Panc1 (cell line): ENCODE data around the gene CHID1.

Experiments used
- CTCF ChIP-seq: fragments of 450-650 bp; IDR thresholded peaks from 2 replicates; pipeline ENCODE4 v1.5.1; 2017; ENCODE audit warnings: mild to moderate bottlenecking
- POLR2AphosphoS5 ChIP-seq: IDR thresholded peaks from 2 replicates; pipeline ENCODE4 v1.6.1; 2012; ENCODE audit warnings: mild to moderate bottlenecking, low read depth, low read length, moderate library complexity
- REST ChIP-seq, 2 experiments: IDR thresholded peaks; 2 replicates each; pipeline ENCODE4 v1.6.1; 2011 to 2012; ENCODE audit warnings: low read depth in 2 of 2, control low read depth in 1 of 2, low read length in 1 of 2, mild to moderate bottlenecking in 1 of 2, moderate library complexity in 1 of 2; ENCODE audit not compliant: insufficient read depth in 1 of 2

DNA sequence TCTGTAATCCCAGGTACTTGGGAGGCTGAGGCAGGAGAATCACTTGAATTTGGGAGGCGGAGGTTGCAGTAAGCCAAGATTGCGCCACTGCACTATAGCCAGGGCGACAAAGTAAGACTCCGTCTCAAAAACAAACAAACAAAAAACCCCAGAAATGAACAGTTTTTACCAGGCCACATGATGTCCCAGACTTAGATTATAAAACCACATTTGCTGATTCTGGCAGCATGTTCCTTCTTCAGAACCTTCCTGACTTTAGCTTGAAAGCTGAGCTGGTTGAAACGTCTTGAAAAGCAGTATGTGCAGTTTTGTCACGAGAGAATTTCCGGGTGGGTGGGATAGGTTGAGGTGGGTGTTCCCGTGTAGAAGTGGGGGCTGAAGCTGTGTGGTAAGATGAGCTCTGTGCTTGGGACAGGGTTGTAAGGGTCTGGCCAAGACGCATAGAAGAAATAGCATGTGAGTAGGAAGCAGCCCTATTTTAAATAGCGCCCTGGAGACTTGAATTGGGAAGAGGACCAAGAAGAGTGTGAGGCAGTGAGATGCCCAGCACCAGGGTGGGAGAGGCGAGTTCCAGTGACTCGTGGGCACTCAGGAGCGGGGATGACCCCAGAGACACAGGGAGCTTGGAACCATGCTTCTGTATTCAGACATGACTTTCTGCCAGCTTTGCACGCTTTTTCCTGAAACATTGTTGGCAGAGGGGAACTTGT lies 22.7 kb upstream of the CHID1 start:
- no peak for TF ChIP-seq CTCF
- no peak for TF ChIP-seq POLR2AphosphoS5
- TF ChIP-seq REST (IDR thresholded peaks at IDR 0.05; ENCODE audit: insufficient read depth in 1 of 2, low read depth in 2 of 2, low read length in 1 of 2) = no peak
